MM.1S (cell line): ENCODE measurements around the gene WFDC9.
A peak's percentile ranks its signal among the peaks of the same experiment; 100 is the strongest.

Source experiments
- DNase-seq: peaks from one replicate; pipeline ENCODE4 v3.0.0-alpha.2; 2015
- H2AFZ ChIP-seq: fragments of 300-600 bp; sonication (generic); 2 replicates; pipeline ENCODE4 v1.6.0; 2016; ENCODE audit warnings: antibody characterized with exemption, low read length
- H3F3A ChIP-seq: fragments of 300-600 bp; sonication (generic); 2 replicates; pipeline ENCODE4 v1.6.1; 2016; ENCODE audit warnings: mild to moderate bottlenecking, antibody characterized with exemption, low read length, moderate library complexity, mixed read lengths; ENCODE audit not compliant: insufficient read depth
- H3K27ac ChIP-seq: fragments of 300-600 bp; sonication (generic); 2 replicates; pipeline ENCODE4 v1.5.1; 2016; ENCODE audit warnings: mild to moderate bottlenecking, low read length
- H3K27me3 ChIP-seq: fragments of 300-600 bp; sonication (generic); replicated peaks from 2 replicates; pipeline ENCODE4 v1.6.0; 2016; ENCODE audit warnings: low read length; ENCODE audit not compliant: insufficient read depth
- H3K36me3 ChIP-seq: fragments of 300-600 bp; sonication (generic); replicated peaks from 2 replicates; pipeline ENCODE4 v1.6.1; 2016; ENCODE audit warnings: mild to moderate bottlenecking, low read length, mixed read lengths; ENCODE audit not compliant: insufficient read depth
- H3K4me1 ChIP-seq: fragments of 300-600 bp; sonication (generic); 2 replicates; pipeline ENCODE4 v1.6.1; 2016; ENCODE audit warnings: low read length, mixed read lengths
- H3K4me2 ChIP-seq: fragments of 300-600 bp; sonication (generic); 2 replicates; pipeline ENCODE4 v1.6.0; 2016; ENCODE audit warnings: low read depth, low read length
- H3K4me3 ChIP-seq: fragments of 300-600 bp; sonication (generic); 2 replicates; pipeline ENCODE4 v1.5.1; 2016; ENCODE audit warnings: low read length, mixed read lengths
- H3K79me2 ChIP-seq: fragments of 300-600 bp; sonication (generic); 2 replicates; pipeline ENCODE4 v1.6.1; 2016; ENCODE audit warnings: mixed run types, low read length, mixed read lengths
- H3K9ac ChIP-seq: fragments of 300-600 bp; sonication (generic); 2 replicates; pipeline ENCODE4 v1.6.1; 2016; ENCODE audit warnings: low read length, mixed read lengths
- H3K9me2 ChIP-seq: fragments of 300-600 bp; sonication (generic); replicated peaks from 2 replicates; pipeline ENCODE4 v1.6.1; 2016; ENCODE audit warnings: mild to moderate bottlenecking, low read length, mixed read lengths; ENCODE audit not compliant: insufficient read depth
- H3K9me3 ChIP-seq: fragments of 300-600 bp; sonication (generic); replicated peaks from 2 replicates; pipeline ENCODE4 v1.6.1; 2016; ENCODE audit warnings: mild to moderate bottlenecking, low read length, mixed read lengths; ENCODE audit not compliant: insufficient read depth
- H4K20me1 ChIP-seq: fragments of 300-600 bp; sonication (generic); 2 replicates; pipeline ENCODE4 v1.6.1; 2016; ENCODE audit warnings: mild to moderate bottlenecking, low read length, moderate library complexity, mixed read lengths; ENCODE audit not compliant: insufficient read depth
- CTCF ChIP-seq: fragments of 300-600 bp; sonication (generic); IDR thresholded peaks from 2 replicates; pipeline ENCODE4 v1.5.1; 2016; ENCODE audit warnings: antibody characterized with exemption, low read length, mixed read lengths
- EZH2 ChIP-seq: fragments of 300-600 bp; sonication (generic); optimal IDR thresholded peaks from 2 replicates; pipeline ENCODE3; 2017; ENCODE audit warnings: low read depth, mild to moderate bottlenecking, antibody characterized with exemption, low read length, mixed read lengths
- EZH2phosphoT487 ChIP-seq: fragments of 300-600 bp; sonication (generic); IDR thresholded peaks from 2 replicates; pipeline ENCODE4 v1.6.1; 2018; ENCODE audit warnings: antibody characterized with exemption, low read length

Gene WFDC9

DNA sequence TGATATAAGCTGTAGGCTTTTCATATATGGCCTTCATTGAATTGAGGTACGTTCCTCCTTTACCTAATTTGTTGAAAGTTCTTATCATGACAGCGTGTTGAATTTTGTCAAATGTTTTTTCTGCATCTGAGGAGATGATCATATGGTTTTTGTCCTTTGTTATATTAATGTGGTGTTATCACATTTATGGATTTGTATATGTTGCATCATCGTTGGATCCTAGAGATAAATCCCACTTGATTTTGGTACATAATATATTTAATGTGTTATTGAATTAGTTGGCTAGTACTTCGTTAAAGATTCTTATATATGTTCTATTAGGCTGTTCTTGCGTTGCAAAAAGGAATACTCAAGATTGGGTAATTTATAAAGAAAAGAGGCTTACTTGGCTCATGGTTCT is 8.6 kb upstream of the WFDC9 start:
- Histone ChIP-seq H3K9me2 (no peaks in the 10 kb centered on the region), H3K79me2 (no peaks in the 10 kb centered on the region), H2AFZ (no peak overlapping the region), H4K20me1 (no peaks in the 10 kb centered on the region), H3K9me3 (no peaks in the 10 kb centered on the region), H3K9ac (no peak overlapping the region), H3K36me3 (no peaks in the 10 kb centered on the region), H3K4me3 (no peak overlapping the region), H3K27me3 (no peaks in the 10 kb centered on the region), H3K4me2 (no peak overlapping the region), H3K27ac (no peak overlapping the region), H3F3A (no peaks in the 10 kb centered on the region), H3K4me1 (no peaks in the 10 kb centered on the region)
- TF ChIP-seq EZH2, result no peak
- TF ChIP-seq EZH2phosphoT487, result no peak
- no peak for TF ChIP-seq CTCF
- no peak for DNase-seq

GRCh38 chr20:45636513-45636912 is 5.4 kb upstream of the WFDC9 start:
- no peak for TF ChIP-seq EZH2
- Histone ChIP-seq H3K27ac (no peak overlapping the region), H3K4me1 (no peaks in the 10 kb centered on the region), H3K27me3 (no peaks in the 10 kb centered on the region), H3K79me2 (no peaks in the 10 kb centered on the region), H3K9me2 (no peaks in the 10 kb centered on the region), H3K9me3 (no peaks in the 10 kb centered on the region), H3K4me3 (no peak overlapping the region), H2AFZ (no peak overlapping the region), H3K9ac (no peak overlapping the region), H3K36me3 (no peaks in the 10 kb centered on the region), H3F3A (no peaks in the 10 kb centered on the region), H3K4me2 (no peak overlapping the region), H4K20me1 (no peaks in the 10 kb centered on the region)
- no peak for DNase-seq

DNA sequence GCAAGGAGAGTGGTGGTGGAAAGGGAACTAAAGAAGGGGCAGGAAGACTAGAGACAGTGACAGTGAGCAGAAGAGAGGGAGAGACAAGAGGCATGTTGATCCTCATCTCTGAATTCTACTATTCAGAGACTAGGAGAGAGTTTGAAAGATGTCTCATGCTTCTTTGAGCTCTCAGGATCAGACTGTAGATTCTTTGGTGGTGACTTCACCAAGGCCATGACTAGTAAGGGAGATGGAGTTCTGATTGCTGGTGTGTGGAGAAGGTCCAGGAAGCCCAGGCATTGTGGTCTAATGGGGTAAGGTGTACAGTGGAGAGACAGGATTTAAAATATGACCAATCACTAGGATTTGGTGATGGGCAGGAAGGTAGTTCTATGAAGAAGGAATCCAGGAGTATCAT is 713 bp downstream of the WFDC9 start:
- Histone ChIP-seq H3K27ac (no peak overlapping the region), H3F3A (no peaks in the 10 kb centered on the region), H4K20me1 (no peaks in the 10 kb centered on the region), H3K4me3 (no peak overlapping the region), H3K79me2 (no peaks in the 10 kb centered on the region), H2AFZ (no peak overlapping the region), H3K9me2 (no peaks in the 10 kb centered on the region), H3K9ac (no peak overlapping the region), H3K4me1 (no peaks in the 10 kb centered on the region), H3K9me3 (no peaks in the 10 kb centered on the region), H3K27me3 (no peaks in the 10 kb centered on the region), H3K36me3 (no peaks in the 10 kb centered on the region), H3K4me2 (no peak overlapping the region)
- DNase-seq, result no peak
- TF ChIP-seq EZH2 (no peak), CTCF (no peak), EZH2phosphoT487 (no peak)

GRCh38 chr20:45629496-45630100 is 1.5 kb downstream of the WFDC9 start, which contains the start of gene WFDC10A:
WFDC10A (plus strand) TSS chr20:45629739; CDS start chr20:45629814, 75 bp downstream.
- H3K4me1 ChIP-seq, result no peaks in the 10 kb centered on the region
- H4K20me1 ChIP-seq, result no peaks in the 10 kb centered on the region
- H3K4me3 ChIP-seq, result no peak within 1 kb of the TSS
- no peaks in the 10 kb centered on the region for H3K79me2 ChIP-seq
- peak; percentile 63 for DNase-seq
- H3K27ac ChIP-seq, result no peak within 1 kb of the TSS
- H3K9me2 ChIP-seq, result no peaks in the 10 kb centered on the region
- TF ChIP-seq CTCF, result peak; percentile 81
- TF ChIP-seq EZH2, result no peak
- no peak within 1 kb of the TSS for H3K9ac ChIP-seq
- no peaks in the 10 kb centered on the region for H3K27me3 ChIP-seq
- H3K9me3 ChIP-seq, result no peaks in the 10 kb centered on the region
- H2AFZ ChIP-seq, result peak within 1 kb of the TSS; percentile 47
- no peaks in the 10 kb centered on the region for H3F3A ChIP-seq
- H3K36me3 ChIP-seq, result no peaks in the 10 kb centered on the region
- H3K4me2 ChIP-seq, result peak within 1 kb of the TSS; percentile 25; the same call in 1 of the 2 replicates
